Superior temporal gyrus (tissue), 1 donor: ENCODE measurements around the gene SLC17A8.
"Not testable (repeated sequence)": the region's sequence is repeated elsewhere in the genome, so short reads cannot be mapped to it uniquely, and the experiment has no call there.

ENCODE experiments used
- DNase-seq: peaks from one replicate; pipeline ENCODE4 v3.0.0-alpha.2; 2016; ENCODE audit errors: extremely low spot score

The SLC17A8 gene

GRCh38 chr12:100427078-100427477, 70.2 kb downstream of the SLC17A8 start:
- no peak for DNase-seq

- not testable (repeated sequence) for DNase-seq
Measured at GRCh38 chr12:100430251-100430650, 73.4 kb downstream of the SLC17A8 start.

GRCh38 chr12:100433701-100434100, 76.8 kb downstream of the SLC17A8 start:
- no peak for DNase-seq

GRCh38 chr12:100434177-100434576, 77.3 kb downstream of the SLC17A8 start:
- no peak for DNase-seq

GRCh38 chr12:100435957-100436356, 79.1 kb downstream of the SLC17A8 start:
- DNase-seq: no peak

- DNase-seq: no peak
Measured at GRCh38 chr12:100437038-100437841, 80.4 kb downstream of the SLC17A8 start.

GRCh38 chr12:100439797-100440196, 82.9 kb downstream of the SLC17A8 start:
- DNase-seq: no peak

GRCh38 chr12:100442403-100442802, 85.5 kb downstream of the SLC17A8 start:
- DNase-seq: no peak

- DNase-seq: no peak
Measured at GRCh38 chr12:100443434-100443833, 86.6 kb downstream of the SLC17A8 start.

- no peak for DNase-seq
Measured at GRCh38 chr12:100445081-100445481, 88.2 kb downstream of the SLC17A8 start.

- DNase-seq: no peak
Measured at GRCh38 chr12:100447381-100447780, 90.5 kb downstream of the SLC17A8 start.

- DNase-seq: no peak
Measured at GRCh38 chr12:100448656-100449055, 91.8 kb downstream of the SLC17A8 start.

GRCh38 chr12:100450735-100451134, 93.9 kb downstream of the SLC17A8 start:
- no peak for DNase-seq

- no peak for DNase-seq
Measured at GRCh38 chr12:100453951-100454350, 97.1 kb downstream of the SLC17A8 start.

GRCh38 chr12:100455896-100456295, 99.0 kb downstream of the SLC17A8 start:
- DNase-seq: no peak

GRCh38 chr12:100458191-100458590, 101.3 kb downstream of the SLC17A8 start:
- DNase-seq: no peak

GRCh38 chr12:100460702-100461101, 103.8 kb downstream of the SLC17A8 start:
- DNase-seq: no peak

- DNase-seq: no peak
Measured at GRCh38 chr12:100461330-100461973, 104.6 kb downstream of the SLC17A8 start.

- no peak for DNase-seq
Measured at GRCh38 chr12:100463661-100464060, 106.8 kb downstream of the SLC17A8 start.

GRCh38 chr12:100464529-100464928, 107.7 kb downstream of the SLC17A8 start:
- no peak for DNase-seq

GRCh38 chr12:100468126-100468525, 111.3 kb downstream of the SLC17A8 start:
- DNase-seq: no peak
